ENCODE data around the gene STPG1.

Gene STPG1

GRCh38 chr1:24339996-24340395, 73.6 kb downstream of the STPG1 start:
- no peak for DNase-seq

- DNase-seq: no peak
These were observed 75.1 kb downstream of the STPG1 start for GRCh38 chr1:24338447-24338846.

GRCh38 chr1:24337455-24337854, 76.1 kb downstream of the STPG1 start:
- no peak for DNase-seq

DNA sequence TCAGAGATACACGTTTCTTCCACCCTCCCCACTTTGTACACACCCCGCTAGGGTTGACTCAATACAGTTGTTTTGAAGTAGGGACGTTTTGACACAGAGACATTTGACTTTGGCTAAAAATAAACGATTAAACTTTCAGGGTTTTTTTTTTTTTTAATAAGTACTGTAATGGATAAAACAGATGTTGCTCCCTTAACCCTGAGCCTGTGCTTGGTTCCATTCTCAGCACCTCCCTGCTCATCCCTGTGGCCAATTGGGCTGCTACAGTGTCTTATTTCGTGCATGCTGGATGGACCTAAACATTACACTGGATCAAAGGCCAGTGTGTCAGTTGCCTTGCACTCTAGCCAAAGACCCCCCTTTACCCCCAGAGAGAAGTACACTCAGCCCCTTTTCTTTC, 77.5 kb downstream of the STPG1 start:
- DNase-seq: no peak

DNA sequence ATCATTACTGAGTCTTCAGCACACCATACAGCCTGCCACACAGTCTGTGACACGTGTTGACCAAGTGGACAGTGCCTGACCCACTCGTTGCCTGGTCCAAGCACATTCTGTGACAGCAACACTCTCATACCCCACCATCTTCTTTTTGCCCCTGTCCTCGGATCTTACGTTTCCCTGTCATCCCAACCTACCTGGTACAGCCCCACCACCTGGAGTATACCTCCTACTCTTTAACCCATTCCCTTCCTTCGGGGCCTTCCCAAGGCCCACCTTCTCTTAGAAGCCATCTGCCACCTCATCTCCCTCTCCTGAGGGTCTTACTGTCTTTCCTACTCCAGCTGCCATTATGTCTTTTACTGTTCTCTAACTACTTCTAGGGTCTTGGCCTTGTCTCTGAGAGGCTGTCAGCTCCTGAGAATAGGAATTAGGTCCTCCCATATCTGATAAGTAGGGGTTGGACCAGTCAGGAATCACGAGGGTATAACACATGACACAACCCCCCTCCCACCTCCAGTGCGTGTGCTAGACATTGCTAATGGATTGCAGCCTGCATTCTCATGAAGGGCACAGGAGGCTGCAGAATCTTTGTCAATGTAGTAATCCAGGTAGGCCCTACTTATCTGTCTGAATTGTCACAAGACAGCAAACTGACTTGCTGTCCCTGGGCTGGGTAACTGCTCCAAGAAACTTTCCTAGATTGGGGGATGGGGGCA, 81.5 kb downstream of the STPG1 start:
- DNase-seq: no peak

DNA sequence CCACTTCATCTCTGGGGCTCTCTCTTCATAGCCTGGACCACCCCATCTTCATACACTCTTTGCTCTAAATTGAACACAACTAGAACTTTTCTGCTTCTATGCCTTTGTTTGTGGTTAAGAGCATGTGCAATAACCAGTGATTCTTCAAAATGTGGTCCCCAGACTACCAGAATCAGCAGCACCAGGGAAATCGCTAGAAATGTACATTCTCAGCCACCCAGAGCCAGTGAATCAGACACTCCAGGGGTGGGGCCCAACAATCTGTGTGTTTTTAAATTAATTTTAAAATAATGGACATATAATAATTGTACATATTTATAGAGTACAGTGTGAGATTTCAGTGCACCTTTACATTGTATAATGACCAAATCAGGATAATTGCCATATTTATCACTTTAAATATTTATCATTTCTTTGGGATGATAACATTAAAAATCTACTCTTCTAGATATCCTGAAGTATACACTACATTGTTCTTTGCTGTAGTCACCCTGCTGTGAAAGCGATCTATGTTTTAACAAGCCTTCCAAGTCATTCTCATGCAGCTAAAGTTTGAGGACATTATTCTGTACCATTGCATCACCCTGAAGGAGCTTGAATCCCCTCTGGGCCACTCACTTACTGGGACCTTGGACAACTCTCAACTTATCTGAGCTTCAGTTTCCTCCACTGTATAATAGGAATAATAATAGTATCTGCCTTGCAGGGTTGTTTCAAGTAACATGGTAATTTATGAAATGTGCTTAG, 83.6 kb downstream of the STPG1 start:
- no peak for DNase-seq

GRCh38 chr1:24329331-24329730, 84.3 kb downstream of the STPG1 start:
- DNase-seq: no peak

DNA sequence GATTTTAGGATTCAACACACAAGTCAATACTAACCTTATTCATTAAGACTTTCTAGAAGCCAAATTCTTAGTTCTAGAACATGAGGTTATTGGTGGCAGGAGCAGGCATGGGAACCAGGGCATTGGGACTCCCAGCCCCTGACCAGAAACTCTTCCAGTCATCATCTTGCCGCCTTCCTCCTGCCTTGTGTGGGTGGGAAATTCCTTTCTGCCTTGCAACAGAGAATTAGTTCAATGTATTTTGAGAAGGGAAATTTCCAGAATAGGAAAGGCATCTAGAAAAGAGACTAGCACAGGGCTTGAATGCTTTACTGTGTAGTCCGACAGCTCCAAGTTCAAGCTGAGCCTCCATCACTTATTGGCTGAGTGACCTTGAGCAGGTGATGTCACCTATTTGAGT, 85.7 kb downstream of the STPG1 start:
- DNase-seq: no peak

- DNase-seq: no peak
These were observed 86.1 kb downstream of the STPG1 start for GRCh38 chr1:24327486-24327885.

- no peak for DNase-seq
These were observed 87.8 kb downstream of the STPG1 start for GRCh38 chr1:24325587-24326449.

DNA sequence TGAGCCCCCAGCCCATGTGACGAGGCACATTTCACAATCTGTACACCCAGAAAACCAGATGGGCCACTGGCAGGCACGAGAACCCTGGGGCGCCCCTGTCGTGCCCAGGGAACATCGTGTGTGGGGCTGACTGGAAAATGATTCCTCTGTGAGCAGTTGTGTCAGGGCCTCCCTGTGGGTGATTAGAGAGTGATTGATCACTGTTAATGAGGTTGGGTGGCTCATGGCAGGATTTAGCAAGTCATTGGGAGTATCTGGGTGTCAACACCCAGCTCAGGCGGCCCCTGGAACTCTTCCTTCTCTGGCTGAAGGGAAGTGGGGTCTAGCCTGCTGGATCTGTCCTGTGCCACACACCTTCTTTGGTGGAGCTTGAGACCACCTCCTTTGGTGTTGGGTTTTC, 88.7 kb downstream of the STPG1 start:
- no peak for DNase-seq

GRCh38 chr1:24323281-24323680, 90.3 kb downstream of the STPG1 start:
- DNase-seq: no peak

DNA sequence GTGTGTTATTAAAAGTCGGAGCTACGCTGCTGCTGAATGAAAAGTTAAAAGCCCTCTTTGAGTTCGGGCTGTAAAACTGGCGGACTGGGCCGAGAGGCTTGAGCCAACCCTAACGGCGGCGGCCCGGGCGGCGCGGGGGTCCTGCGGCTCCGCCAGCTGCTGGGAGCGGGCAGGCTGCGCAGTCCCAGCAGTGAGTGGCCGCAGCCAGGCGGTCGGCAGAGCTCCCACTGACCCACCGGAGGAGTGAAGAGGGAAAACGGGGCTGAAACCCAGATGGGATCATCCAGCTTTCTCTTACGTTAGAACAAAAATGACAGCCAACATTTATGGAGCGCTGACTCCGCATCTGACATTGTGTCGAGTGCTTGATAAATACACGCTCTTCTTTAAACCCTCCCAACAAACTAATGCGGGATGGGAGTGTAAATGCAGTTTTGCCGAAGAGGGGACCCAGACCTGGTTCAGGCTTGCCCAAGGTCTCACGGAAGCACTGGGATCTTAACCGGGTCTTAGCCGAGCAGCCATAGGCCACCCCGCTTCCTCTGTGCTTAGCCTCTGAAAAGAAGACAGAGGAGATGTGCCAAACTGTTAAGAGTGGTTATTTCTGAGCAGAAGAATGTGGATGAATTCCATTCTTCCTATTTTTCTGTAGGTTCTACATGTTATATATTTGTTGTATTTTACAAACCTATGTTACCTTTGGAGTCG, 91.0 kb downstream of the STPG1 start:
- peak; percentile 86 for DNase-seq

GRCh38 chr1:24321697-24322469, 91.7 kb downstream of the STPG1 start:
- peak; percentile 84 for DNase-seq

- no peak for DNase-seq
These were observed 92.5 kb downstream of the STPG1 start for GRCh38 chr1:24321126-24321525.

DNA sequence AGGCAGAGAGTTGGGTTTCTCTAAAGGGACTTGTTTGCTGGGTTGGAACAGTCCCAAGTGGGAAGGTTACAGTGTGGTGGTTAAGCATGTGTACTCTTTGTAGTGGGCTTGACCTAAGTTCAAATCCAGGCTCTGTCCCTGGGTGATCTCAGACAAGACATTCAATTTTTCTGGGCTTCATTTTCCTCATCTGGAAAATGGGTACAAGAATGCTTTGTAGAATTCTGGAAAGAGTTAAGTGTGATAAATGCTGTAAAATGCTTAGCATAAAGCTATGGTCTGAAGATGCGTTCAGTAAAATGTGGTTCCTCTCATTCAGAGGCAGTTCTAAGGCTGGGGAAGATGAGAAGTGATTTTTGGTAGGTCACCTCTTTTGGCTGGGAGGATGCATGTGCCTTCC, 93.6 kb downstream of the STPG1 start:
- DNase-seq: no peak

GRCh38 chr1:24319312-24319863, 94.2 kb downstream of the STPG1 start, which contains the start of gene GRHL3:
GRHL3 (plus strand) TSS chr1:24319357; CDS start chr1:24319552, 195 bp downstream.
- DNase-seq: no peak

DNA sequence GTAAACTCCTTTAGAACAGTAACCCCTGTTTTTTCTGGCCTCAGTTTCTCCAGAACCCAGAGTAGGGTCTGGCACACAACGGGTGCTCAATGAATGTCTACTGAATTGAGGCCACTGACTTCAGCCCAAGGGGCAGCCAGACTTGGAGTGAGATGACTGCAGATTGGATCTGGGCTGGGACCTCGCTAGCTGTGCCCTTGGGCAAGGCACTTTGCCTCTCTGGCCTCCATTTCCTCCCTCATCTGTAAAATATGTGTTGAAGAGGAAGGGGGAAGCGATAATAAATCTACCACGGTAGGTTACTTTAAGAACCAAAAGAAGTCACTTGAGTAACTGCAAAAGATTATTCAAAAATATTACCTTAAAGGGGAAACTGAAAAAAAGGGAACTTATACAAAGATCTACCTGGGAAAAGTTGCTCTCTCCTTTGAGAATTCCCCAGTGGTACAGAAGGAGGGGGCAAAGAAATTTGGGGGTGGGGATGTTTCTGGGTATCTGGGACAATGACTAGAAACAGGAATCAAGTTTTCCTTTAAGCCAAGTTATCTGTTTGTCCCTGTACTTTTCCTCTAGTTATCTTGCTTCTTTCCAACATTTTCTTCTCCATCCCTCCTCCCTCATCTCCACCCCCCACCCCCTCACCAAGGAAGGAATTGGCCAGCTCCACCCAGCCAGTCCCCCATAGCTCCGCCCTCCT, 94.8 kb downstream of the STPG1 start:
- DNase-seq: no peak

DNA sequence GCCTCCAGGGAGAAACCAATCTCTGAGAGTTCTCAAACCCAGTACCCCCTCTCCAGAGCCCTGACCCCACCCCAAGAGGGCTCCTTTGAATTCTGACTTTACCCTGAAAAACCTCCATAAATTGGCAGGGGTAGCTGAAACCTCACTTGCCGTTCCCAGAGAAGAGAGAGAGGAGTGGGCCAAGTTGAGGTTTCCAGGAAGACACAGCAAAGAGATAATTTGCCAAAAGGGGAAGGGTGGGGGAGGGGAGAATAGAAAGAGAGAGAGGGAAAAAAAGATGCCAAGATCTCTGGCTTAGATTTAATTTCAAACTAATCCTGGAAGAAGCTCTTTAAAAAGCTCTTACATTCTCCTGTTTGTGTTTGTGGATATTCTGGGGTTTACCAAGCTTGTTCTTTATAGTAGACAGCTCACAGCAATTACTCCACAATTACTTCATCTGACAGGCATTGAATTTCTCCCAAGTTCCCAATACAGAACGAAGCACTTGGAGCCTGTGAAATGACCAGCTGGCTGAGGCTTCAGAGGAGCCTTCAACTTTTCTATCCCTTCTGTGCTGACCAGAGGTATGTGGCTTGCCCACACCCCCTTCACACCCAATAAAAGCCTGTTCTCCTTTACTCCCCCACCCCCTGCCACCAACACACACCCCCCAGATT, 95.5 kb downstream of the STPG1 start:
- DNase-seq: no peak

DNA sequence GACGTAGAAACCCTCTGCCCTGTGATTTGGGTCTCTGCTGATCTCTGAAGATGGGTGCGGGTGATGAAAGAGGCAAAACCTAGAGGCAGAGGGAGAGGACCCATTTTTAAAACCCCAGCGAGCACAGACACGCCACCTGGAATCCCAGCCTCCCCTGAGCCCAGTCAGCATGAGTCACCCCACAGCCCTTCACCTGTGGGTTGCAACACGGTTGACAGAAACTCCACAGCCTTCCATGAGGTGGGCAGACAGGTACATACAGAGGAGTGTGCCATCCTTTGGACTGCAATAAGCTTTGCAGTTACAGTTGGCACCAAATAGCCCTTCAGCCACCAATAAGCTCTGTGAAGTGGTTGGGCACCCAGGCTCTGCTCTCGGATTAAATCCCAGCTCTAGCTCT, 96.5 kb downstream of the STPG1 start:
- no peak for DNase-seq

DNA sequence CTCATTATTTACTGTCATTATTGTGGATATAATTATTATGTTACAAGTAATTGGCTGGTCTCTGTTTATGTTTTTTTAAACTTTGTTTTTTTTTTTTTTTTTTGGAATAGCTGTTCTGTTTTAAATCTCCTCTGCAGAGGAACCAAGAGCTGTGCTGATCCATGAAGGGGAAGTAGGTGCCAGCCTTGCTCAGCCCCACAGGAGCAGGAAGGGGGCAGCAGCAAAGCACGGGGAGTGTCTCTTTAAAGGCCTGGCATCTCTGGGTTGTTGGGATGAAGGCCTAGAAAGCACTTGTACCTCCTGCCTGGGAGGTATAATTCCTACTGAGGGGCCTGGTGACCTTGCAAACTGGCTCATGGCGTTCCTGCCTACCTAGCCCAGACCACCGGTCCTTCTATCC, 96.9 kb downstream of the STPG1 start:
- no peak for DNase-seq

Data from retina (tissue), 1 donor.